ENCODE measurements around the gene NCDN.
A peak's percentile ranks its signal among the peaks of the same experiment; 100 is the strongest.
"Not testable (repeated sequence)": the region's sequence is repeated elsewhere in the genome, so short reads cannot be mapped to it uniquely, and the experiment has no call there.

NCDN gene

GRCh38 chr1:35585805-35586204, 28.2 kb downstream of the NCDN start:
- in situ Hi-C loops (cut with MboI; ENCODE audit: low pct_unique_long_range_greater_than_20kb, low sequenced_read_pairs); DNase-seq: not testable (repeated sequence)

GRCh38 chr1:35586808-35587207, 29.2 kb downstream of the NCDN start:
- DNase-seq, result no peak
- in situ Hi-C loops (cut with MboI; ENCODE audit: low pct_unique_long_range_greater_than_20kb, low sequenced_read_pairs), result no loop called here

GRCh38 chr1:35587736-35588135, 30.1 kb downstream of the NCDN start:
- no peak for DNase-seq
- in situ Hi-C loops (cut with MboI; ENCODE audit: low pct_unique_long_range_greater_than_20kb, low sequenced_read_pairs), result no loop called here

GRCh38 chr1:35588197-35588910, 30.8 kb downstream of the NCDN start:
- in situ Hi-C loops (cut with MboI; ENCODE audit: low pct_unique_long_range_greater_than_20kb, low sequenced_read_pairs), result no loop called here

GRCh38 chr1:35589516-35590427, 32.2 kb downstream of the NCDN start:
- no peak for DNase-seq
- in situ Hi-C loops (cut with MboI; ENCODE audit: low pct_unique_long_range_greater_than_20kb, low sequenced_read_pairs), result no loop called here

More at GRCh38 chr1:35588197-35588910, 30.8 kb downstream of the NCDN start:
- no peak for DNase-seq

GRCh38 chr1:35590476-35591040, 33.0 kb downstream of the NCDN start:
- in situ Hi-C loops (cut with MboI; ENCODE audit: low pct_unique_long_range_greater_than_20kb, low sequenced_read_pairs), result no loop called here
- no peak for DNase-seq

GRCh38 chr1:35591211-35591610, 33.6 kb downstream of the NCDN start:
- no peak for DNase-seq
- in situ Hi-C loops (cut with MboI; ENCODE audit: low pct_unique_long_range_greater_than_20kb, low sequenced_read_pairs), result no loop called here

- DNase-seq, result peak; percentile 92
- in situ Hi-C loops (cut with MboI; ENCODE audit: low pct_unique_long_range_greater_than_20kb, low sequenced_read_pairs), result no loop called here
Measured at GRCh38 chr1:35592991-35593769, 35.6 kb downstream of the NCDN start.

GRCh38 chr1:35594005-35594760, 36.6 kb downstream of the NCDN start:
- no peak for DNase-seq
- in situ Hi-C loops (cut with MboI; ENCODE audit: low pct_unique_long_range_greater_than_20kb, low sequenced_read_pairs), result no loop called here

GRCh38 chr1:35595684-35596083, 38.1 kb downstream of the NCDN start:
- DNase-seq, result no peak
- in situ Hi-C loops (cut with MboI; ENCODE audit: low pct_unique_long_range_greater_than_20kb, low sequenced_read_pairs), result no loop called here

GRCh38 chr1:35597870-35598269, 40.3 kb downstream of the NCDN start:
- no peak for DNase-seq
- in situ Hi-C loops (cut with MboI; ENCODE audit: low pct_unique_long_range_greater_than_20kb, low sequenced_read_pairs), result no loop called here

- in situ Hi-C loops (cut with MboI; ENCODE audit: low pct_unique_long_range_greater_than_20kb, low sequenced_read_pairs), result no loop called here
- no peak for DNase-seq
Measured at GRCh38 chr1:35598895-35599294, 41.3 kb downstream of the NCDN start.

GRCh38 chr1:35599411-35599810, 41.8 kb downstream of the NCDN start:
- DNase-seq, result no peak
- in situ Hi-C loops (cut with MboI; ENCODE audit: low pct_unique_long_range_greater_than_20kb, low sequenced_read_pairs), result no loop called here

GRCh38 chr1:35600593-35600992, 43.0 kb downstream of the NCDN start:
- in situ Hi-C loops (cut with MboI; ENCODE audit: low pct_unique_long_range_greater_than_20kb, low sequenced_read_pairs), result no loop called here
- DNase-seq, result no peak

- no peak for DNase-seq
- in situ Hi-C loops (cut with MboI; ENCODE audit: low pct_unique_long_range_greater_than_20kb, low sequenced_read_pairs), result no loop called here
Measured at GRCh38 chr1:35603468-35603867, 45.9 kb downstream of the NCDN start.

- no peak for DNase-seq
- in situ Hi-C loops (cut with MboI; ENCODE audit: low pct_unique_long_range_greater_than_20kb, low sequenced_read_pairs), result no loop called here
Measured at GRCh38 chr1:35603941-35604340, 46.3 kb downstream of the NCDN start.

- in situ Hi-C loops (cut with MboI; ENCODE audit: low pct_unique_long_range_greater_than_20kb, low sequenced_read_pairs), result no loop called here
- no peak for DNase-seq
Measured at GRCh38 chr1:35605071-35605866, 47.7 kb downstream of the NCDN start.

- in situ Hi-C loops (cut with MboI; ENCODE audit: low pct_unique_long_range_greater_than_20kb, low sequenced_read_pairs), result no loop called here
- no peak for DNase-seq
Measured at GRCh38 chr1:35605867-35606182, 48.2 kb downstream of the NCDN start.

Measured in KBM-7 (cell line).